Midbrain (tissue), 1 donor: ENCODE data around the gene ANAPC16.
"Not testable (repeated sequence)": the region's sequence is repeated elsewhere in the genome, so short reads cannot be mapped to it uniquely, and the experiment has no call there.

Experiments used
- DNase-seq: peaks from one replicate; lab custom pipeline; 2025; lab: John Stamatoyannopoulos, UW

The ANAPC16 gene

GRCh38 chr10:72243822-72244437 lies 28.1 kb downstream of the ANAPC16 start:
- peak; percentile 70 for DNase-seq

GRCh38 chr10:72244573-72245038 lies 28.8 kb downstream of the ANAPC16 start:
- DNase-seq: no peak

- no peak for DNase-seq
Observed at GRCh38 chr10:72245949-72246525, 30.2 kb downstream of the ANAPC16 start.

GRCh38 chr10:72248468-72249151 lies 32.8 kb downstream of the ANAPC16 start:
- peak; percentile 85 for DNase-seq

- DNase-seq: not testable (repeated sequence)
Observed at GRCh38 chr10:72249176-72249862, 33.5 kb downstream of the ANAPC16 start.

- no peak for DNase-seq
Observed at GRCh38 chr10:72250666-72251065, 34.9 kb downstream of the ANAPC16 start.

GRCh38 chr10:72251635-72252034 lies 35.8 kb downstream of the ANAPC16 start:
- DNase-seq: no peak

GRCh38 chr10:72252972-72253371 lies 37.2 kb downstream of the ANAPC16 start:
- DNase-seq: no peak

- DNase-seq: no peak
Observed at GRCh38 chr10:72253578-72253977, 37.8 kb downstream of the ANAPC16 start.

GRCh38 chr10:72254813-72255568 lies 39.2 kb downstream of the ANAPC16 start:
- peak; percentile 95 for DNase-seq

- DNase-seq: no peak
Observed at GRCh38 chr10:72255977-72256729, 40.3 kb downstream of the ANAPC16 start.

GRCh38 chr10:72257051-72257892 lies 41.5 kb downstream of the ANAPC16 start:
- DNase-seq: no peak

- no peak for DNase-seq
Observed at GRCh38 chr10:72258617-72259016, 42.8 kb downstream of the ANAPC16 start.

- DNase-seq: peak; percentile 35
Observed at GRCh38 chr10:72259491-72260238, 43.9 kb downstream of the ANAPC16 start.

GRCh38 chr10:72260239-72260975 lies 44.6 kb downstream of the ANAPC16 start:
- DNase-seq: peak; percentile 92

GRCh38 chr10:72260976-72261783 lies 45.4 kb downstream of the ANAPC16 start:
- DNase-seq: no peak

GRCh38 chr10:72261784-72262404 lies 46.1 kb downstream of the ANAPC16 start:
- no peak for DNase-seq
